Stimulated activated CD4-positive, alpha-beta T cell treated with anti-CD3 and anti-CD28 coated beads, Interleukin-1b, Interleukin-23, amount 100 ng/mL, for 1 hour (primary cell): ENCODE measurements around the gene PARD3B.

Source experiments
- DNase-seq, 2 donors: peaks; one replicate each; pipeline ENCODE4 v3.0.0-alpha.2; 2020; ENCODE audit warnings: low read depth in 2 of 2

PARD3B gene

DNA sequence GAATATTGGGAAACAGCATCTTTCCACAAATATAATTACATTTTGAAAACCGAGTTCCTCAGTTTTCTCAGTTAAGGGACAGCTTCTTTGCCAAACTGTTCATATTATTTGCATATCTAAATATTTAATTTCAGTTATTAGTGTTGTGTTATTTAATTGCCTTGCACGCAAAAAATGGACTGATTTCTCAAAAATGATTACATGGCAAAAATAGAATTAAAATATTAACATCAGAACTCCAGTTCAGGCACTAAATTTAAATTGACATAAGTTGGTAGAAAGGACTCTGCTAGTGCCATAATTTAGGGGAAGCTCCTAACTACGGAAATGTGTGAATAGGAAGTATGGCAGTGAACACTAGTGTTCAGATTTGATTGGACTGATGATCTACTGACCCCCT is 209.6 kb downstream of the PARD3B start:
- no peak for DNase-seq

DNA sequence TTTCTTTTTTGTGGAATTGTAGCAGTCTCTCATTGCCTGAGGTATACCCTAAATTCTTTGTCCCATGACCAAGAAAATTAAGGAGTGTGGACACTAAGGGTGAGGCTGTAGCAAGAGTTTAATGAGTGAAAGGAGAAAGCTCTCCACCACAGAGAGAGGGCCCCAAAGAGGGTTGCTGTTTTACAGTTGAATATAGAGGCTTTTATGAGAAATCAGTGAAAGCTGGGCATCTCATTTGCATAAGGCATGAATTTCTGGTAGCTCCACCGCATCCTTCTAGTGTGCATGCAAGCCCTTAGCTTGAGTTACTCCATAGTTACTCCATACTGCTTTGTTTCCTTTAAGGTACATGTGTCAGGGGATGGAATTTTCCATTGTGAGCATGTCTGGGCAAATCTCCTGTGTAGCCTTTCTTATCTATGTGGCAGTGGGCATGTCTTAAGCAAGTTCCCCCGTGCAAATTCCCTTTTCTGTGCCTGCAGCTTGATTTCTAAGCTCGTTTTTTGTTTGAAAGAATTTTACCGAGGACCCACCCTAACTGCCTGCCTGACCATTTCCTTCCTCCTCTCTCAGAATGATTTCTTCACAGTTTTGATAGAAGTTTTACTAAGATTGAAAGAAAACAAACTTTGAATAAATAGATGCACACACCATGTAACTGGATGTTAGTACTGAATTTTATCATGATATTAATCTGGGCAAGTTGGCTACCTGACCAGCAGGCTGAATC is 218.9 kb downstream of the PARD3B start:
- DNase-seq = no peak

DNA sequence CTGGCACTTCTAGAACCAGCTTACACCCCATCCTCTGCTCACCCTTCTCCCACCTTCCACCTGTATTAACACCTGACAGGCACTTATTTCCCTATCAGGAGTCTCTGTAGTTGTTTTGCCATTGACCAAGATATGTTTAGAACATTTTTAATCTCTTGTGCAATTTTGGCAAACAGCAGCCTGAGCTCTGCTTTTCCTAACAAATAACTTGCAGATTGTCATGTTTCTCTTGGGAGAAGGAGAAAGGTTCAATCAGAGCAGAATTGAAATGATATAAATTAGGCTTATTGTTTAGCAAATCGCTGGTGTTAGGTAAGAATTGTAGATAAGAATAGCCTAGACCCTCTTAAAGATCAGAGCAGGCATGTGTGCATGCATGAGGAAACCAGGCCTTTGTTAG is 225.5 kb downstream of the PARD3B start:
- DNase-seq = no peak

DNA sequence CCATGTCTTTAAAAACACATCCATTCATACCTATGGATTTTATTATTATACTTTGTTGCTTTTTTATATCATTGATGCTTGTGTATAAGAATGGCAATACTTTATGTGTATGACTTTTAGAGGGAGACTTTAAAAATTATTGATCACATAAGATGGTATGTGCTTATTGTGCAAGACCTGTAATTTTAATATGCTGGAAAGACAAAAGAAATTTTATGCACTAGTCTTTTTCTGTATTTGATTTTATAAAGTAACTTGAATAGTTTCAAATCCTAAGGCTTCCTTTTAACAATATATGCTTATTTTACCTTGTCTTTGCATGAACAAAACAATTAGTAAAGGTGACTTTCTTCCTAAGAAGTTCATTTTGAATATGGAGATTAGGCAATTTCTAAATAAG is 226.4 kb downstream of the PARD3B start:
- no peak for DNase-seq

DNA sequence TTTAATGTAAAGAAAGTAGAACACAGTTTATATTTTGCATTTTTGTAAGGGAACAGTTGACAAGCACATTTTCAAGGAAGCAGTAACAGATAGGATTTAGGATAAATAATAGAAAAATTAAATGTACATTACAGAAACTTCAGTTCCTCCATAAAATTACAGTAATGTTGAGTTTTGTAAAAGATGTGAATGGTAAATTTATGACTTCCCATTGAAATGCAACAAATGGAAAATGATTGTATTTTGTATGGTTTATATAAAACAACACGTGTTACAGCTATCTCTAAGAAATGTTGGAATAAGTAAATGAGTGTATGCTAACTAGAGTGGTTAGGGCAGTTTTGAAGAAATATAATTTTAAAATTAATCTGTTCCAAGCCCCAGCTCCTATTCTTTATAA is 227.3 kb downstream of the PARD3B start:
- no peak for DNase-seq

DNA sequence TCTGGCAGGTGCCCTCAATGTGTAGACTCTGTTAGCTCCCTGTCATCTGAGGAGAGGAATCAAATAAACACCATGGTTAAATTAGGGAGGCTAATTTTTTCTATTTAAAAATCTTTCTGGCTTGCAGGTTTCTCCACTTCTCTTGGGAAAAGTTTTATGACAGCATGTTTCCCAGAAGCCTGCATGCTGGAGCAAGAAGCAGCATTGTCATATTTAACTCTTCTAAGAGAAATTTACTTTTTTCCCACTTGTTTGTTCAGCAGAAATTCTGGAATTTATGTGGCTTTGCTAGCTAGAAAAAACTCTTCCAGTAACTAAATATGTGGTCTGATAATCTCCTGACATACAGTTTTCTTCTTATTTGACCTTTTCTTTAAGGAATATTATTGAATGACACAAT is 230.5 kb downstream of the PARD3B start:
- no peak for DNase-seq

DNA sequence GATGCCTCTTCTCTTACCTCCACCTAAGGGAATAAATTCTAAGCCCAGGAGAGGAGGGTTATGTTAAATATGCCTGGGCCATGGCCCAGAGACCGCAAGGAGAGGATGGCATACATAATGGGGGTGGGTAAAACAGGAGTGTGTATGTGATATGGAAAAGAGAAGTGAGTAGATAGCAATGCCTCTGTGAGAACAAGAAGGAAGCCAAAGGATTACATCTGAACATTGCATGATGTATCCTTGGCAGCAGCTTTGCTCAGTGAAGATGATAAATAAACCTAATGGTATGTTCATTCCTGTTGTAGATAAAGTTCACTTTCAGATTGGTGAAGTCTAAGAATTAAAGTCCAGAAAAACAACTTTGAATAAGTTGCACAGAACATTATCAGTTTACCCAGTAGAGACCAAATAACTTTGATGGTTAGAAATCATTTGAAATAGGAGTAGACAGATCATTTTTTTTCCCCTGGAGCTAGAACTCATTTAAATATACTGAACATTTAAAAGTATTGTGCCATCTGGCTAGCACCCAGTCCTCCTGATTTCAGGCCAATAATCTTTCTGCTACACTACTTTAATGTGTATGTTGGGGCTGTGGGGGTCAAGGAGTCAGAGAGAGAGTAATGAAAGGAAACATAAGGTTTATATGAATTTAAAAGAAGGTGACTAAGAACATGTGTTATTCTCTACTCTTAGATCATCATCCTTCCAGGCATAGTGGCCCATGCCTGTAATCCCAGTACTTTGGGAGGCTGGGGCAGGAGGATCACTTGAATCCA is 231.7 kb downstream of the PARD3B start:
- no peak for DNase-seq

DNA sequence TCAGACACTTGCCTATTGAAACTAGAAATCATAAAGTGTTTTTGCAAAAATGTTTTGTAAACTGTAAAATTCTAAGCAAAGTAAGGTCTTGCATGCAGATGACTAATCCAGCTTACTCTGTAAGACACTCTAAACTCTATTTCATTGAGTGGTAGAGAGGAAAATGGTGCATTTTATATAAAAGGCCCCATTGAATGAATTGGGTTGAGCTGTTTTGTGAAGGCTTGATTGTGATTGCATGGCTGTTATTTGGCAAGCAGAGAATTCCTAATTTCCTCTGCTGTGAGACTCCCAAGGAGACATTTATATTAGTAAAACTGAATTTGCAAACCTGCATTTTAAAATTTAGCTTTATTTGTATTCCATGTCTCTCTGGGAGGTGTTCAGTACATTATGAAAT is 234.5 kb downstream of the PARD3B start:
- DNase-seq = no peak

DNA sequence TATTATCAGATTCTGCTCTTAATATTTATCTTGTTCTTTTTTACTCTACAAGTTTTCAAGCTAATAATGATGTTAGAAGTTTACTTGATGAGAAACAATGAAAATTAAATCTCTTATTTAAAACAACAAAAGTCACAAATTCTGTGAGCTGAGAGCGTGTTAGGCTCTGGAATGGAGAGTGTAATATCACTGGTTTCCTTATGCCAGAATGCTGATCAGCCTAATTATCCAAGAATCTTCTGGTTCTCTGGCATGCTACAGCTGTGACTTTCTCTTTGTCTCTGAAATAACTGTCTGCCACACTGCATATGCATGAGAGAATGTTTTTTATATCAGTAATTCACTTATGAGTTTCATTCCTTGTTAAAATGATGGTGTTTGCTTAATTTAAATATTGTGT is 236.7 kb downstream of the PARD3B start:
- DNase-seq = no peak

DNA sequence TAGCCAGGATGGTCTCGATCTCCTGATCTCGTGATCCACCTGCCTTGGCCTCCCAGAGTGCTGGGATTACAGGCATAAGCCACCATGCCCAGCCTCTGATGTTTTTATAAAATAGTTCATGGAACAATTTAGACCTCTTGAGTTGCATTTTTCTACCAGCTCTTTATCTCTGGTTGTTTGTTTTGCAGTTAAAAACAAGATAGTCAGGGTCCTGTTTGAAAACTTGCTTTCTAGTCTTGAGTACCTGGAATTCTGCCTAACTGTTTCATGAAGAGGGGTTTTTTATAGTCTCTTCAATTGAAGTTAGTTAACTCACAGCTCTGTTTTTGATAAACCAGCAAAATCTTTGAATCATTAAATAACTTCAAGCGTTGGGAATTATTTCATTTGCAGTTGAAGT is 244.8 kb downstream of the PARD3B start:
- no peak for DNase-seq

DNA sequence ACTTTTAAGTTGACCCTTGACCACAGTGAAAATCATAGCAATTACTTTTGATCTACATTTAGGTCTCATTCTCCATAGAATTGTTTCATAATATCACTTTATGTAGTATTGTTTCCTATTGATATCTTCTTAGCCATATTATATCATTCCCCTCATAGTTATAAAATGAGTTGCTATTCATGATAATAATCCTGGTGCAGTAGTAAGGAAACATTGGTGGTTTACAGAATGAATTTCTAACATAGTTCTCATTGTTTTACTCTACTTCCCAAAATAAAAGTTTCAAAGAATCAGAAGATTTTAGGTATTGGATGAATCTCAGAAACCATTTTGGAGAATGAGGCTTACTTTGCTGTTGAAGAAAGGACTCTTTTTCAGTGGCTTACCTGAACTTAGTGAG is 246.0 kb downstream of the PARD3B start:
- no peak for DNase-seq

DNA sequence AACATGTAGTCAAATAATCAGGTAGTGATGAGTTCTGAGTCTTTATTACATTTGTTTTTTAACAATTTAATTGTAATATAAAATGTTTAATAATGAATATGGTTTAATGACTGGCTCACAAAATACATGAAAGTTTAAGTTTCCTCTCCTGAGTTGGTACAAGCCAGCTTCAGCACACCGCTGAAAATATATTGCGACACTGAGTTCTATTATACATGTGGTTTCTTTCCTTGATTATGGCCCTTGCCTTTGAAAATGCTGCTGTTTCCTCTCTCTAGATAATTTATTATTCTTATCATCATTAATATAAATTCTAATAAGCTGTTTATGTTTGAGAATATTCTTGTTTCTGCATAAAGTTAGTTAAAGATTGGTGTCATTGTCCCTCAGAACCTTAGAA is 249.3 kb downstream of the PARD3B start:
- DNase-seq = no peak

DNA sequence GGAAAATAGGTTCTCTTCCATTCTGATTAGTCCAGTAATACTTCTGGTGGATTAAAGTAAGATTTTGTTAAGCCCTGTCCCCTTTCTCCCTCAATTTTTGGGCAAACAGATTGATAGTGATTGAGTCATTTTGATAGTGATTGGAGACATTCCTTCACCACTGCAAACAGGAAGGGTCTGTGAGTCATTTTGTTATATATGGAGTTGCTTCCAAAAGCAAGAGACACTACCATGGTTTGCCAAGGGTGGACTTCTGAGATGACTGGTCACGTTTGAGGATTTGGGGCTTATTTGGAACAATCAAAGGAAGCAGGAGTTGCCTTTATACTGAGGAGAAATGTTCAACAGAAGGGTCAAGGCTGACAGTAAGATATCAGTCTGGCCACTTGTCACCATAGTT is 249.9 kb downstream of the PARD3B start:
- DNase-seq = no peak

DNA sequence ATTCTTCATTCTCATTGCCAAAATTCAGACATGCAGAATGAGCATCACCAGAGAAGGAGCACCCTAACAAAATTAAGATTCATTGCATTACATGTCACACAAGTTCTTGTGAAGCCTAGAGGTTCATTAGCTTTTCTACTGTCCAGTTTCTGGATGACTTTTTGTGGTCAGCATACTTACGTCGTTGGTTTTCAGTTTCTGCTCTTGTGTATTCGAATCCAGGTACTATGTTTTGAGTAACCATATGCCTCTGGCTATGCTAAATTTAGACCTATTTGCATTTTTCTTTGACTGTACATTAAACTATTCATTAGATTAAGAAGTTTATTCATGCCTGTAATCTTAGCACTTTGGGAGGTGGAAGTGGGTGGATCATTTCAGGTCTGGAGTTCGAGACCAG is 251.3 kb downstream of the PARD3B start:
- no peak for DNase-seq

DNA sequence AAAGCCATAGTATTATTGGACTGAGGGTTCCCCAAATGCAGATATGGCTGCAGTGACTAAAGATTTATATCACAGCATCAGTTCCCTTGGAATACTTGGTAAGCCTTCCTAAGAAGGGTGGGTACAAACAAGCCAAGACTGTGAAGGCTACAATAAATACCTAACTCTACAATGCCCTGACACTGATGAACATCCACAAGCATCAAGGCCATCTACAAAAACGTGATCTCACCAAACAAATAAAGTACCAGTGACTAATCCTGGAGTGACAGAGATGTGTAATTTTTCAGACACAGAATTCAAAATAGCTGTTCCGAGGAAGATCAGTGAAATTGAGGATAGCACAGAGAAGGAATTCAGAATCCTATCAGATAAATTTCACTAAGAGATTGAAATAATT is 254.5 kb downstream of the PARD3B start:
- no peak for DNase-seq

DNA sequence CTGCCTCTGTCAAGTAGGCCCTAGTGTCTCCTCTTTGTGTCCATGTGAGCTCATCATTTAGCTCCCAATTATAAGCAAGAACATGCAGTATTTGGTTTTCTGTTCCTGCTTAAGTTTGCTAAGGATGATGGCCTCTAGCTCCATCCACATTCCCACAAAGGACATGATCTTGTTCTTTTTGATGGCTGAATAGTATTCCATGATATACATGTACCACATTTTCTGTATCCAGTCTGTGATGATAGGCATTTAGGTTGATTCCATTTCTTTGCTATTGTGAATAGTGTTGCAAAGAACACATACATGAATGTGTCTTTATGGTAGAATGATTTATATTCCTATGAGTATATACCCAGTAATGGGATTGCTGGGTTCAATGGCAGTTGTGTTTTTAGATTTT is 263.2 kb downstream of the PARD3B start:
- DNase-seq = no peak

DNA sequence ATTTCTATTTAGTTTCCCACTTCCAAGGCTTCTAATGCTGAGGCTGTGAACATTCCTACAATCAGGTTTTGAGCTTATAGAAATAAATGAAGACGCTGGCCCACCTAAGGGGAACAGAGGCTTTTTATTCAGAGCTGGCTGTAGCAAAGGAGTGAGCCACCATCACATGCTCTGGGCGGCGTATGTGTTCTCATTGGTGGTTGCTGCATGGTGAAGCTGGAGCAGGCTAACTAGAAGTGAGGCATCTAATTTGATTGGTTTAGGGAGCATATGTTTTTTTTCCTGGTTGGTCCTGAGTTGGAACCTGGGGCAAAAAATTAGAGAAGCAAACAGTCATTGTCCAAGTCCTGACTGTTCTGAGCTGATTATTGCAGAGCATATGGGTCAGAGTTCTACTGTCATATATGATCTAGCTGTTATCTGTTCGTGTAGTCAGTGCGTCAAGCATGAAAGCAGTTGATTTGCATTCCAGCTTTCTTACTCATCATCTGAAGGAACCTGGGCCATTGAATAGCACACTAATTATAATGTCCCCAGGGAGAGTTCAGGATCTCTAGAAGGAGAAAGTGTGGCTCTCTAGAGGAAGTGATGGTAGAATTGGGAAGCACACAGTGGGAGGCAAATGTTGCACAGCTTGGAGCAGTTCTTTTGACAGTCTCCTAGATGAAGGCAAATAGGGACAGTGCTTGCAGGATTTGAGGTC is 279.6 kb downstream of the PARD3B start:
- DNase-seq = no peak

DNA sequence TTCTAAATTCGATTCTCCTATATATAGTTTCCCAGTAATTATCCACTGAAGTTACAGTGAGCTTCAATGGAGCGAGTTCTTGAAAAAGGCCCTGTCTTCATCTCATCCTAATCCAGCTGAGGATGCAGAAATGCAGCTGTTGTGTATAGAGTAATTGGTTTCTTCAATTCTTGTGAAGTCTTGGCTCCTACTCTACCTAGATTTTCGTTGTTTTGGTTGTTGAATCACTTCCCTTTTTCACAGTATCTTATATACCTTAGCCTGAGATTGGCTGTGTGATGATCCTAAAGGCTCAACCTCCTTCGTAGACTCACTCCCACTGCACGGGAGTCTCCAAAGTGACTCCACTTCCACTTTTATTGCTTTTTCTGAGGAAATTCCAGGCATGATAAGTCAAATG is 280.4 kb downstream of the PARD3B start:
- no peak for DNase-seq

DNA sequence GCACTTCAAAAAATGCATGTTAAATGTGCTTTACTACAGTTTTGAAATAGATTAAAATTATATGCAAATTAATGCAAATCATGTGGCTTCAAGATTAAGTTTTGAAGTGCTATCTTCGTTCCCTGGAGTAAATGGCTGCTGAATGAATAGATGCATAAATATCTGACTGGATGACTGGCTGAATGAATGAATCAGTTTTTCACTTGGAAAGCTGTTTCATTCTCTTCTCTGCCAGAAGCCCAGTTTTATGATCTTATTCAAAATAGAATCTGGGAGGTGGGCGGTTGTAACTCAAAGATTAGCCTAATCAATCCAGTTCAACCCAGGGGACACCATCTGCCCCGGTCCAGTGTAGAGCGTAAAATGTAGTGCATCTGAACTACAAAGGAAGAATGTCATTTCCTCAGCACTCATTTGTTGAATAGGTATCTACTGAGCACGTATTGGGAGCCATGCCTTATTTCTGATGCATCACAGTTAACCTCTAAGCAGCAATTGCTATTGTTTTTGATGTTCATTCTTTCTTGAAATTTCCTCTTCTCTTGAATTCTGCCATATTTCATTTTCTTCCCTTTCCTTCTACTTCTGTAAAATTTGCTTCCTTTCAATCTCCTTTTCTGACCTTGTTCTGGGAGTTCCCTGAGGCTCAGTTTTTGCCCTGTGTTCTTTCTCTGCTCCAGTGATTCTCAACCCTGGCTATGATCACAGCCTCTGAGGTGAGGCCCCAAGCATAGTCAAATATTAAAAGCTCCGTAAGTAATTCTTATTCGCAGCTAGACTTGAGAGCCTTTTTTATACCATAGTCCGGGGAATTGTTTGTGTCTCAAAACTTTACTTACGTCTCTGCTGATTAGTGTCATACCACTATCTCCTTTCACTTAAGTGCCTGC is 282.7 kb downstream of the PARD3B start:
- no peak for DNase-seq

DNA sequence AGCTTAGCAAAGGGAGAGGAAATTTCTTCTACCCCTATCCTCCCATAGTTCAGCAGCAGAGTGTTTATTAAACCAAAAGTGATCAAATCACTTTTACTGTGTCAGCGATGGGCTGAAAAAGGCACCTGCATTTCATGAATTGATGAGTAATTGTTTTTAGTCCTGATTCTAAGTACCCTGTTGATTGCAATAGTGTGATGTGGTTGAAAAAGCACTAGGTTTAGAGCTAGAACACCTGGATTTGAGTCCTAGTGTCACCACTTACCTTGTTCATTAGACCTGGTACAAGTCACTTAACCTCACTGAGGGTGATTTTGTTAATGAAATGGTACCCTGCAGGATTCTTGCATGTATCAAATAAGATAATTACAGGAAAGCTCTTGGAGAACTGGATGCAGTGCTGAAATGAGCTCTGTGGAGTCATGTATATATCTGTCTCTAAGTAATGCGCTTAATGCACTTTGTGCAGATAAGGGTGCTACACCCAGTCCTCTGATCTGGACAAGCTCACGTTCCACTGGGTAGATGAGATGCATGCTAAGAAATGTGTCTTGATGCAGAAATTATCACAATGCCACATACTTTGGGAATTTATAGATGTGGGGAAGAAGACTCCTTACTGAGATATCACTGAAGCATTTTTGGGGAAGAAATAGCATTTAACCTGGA is 289.6 kb downstream of the PARD3B start:
- no peak for DNase-seq

DNA sequence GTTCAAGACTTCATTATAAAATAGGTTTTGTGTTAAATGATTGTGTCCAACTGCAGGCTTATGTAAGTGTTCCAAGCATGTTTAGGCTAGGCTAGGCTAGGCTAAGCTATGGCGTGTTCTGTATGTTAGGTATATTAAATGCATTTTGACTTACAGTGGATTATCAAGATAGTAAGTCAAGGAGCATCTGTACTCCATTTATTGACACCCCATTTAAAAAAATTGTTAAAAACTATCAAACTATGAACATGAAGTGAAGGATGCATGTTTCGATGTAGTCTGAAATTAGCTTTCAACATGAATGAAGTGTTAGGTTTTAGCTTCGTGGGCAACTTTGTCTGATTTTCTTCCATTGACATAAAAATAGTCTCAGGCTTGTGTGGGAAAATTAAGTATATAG is 290.5 kb downstream of the PARD3B start:
- no peak for DNase-seq
